Cardiac fibroblast (primary cell): ENCODE data around the gene VANGL1.

Experiments
- DNase-seq, 2 donors: peaks; one replicate each; pipeline versions ENCODE4 v3.0.0 to v3.0.0-alpha.2; 2010; ENCODE audit warnings: low read depth in 2 of 2
- H3K4me3 ChIP-seq, 2 donors: replicated peaks in 1 of 2; 1 replicate in 1 of 2; 2 replicates in 1 of 2; pipeline ENCODE4 v1.5.1; 2011; ENCODE audit warnings: low read depth in 2 of 2, low read length in 2 of 2, mild to moderate bottlenecking in 2 of 2, moderate library complexity in 1 of 2
- CTCF ChIP-seq: IDR thresholded peaks from one replicate; pipeline ENCODE4 v1.5.1; 2011; ENCODE audit warnings: low read depth, mild to moderate bottlenecking, low read length, inconsistent platforms

Gene VANGL1

DNA sequence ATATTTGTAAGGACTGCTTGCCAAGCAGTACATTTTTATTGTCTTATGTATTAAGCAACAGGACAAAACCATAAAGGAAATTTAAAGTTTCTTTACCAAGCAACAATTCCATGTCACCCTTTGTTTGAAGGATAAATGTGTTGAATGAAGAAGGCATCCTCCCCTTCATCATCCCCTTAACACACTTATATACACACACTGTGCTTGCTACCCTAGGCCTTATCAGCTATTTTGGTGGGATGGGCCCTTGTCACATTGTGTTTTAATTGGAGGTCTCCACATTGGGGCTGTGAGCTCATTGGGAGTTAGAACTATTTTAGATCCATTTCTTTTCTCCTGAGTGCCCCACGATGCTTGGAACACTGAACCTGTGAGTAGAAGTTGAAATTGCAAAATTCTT, 1.9 kb downstream of the VANGL1 start:
- DNase-seq = no peak
- no peak for TF ChIP-seq CTCF
- H3K4me3 ChIP-seq = no peak overlapping the region

- DNase-seq = no peak
- H3K4me3 ChIP-seq = no peak overlapping the region
- no peak for TF ChIP-seq CTCF
Observed at GRCh38 chr1:115644109-115644508, 2.3 kb downstream of the VANGL1 start.

- DNase-seq = peak; percentile 27 to 51
- TF ChIP-seq CTCF = no peak
- no peak overlapping the region for H3K4me3 ChIP-seq
Observed at GRCh38 chr1:115647047-115647446, 5.3 kb downstream of the VANGL1 start.

GRCh38 chr1:115647507-115647906, 5.7 kb downstream of the VANGL1 start:
- no peak for DNase-seq
- no peak overlapping the region for H3K4me3 ChIP-seq
- no peak for TF ChIP-seq CTCF

DNA sequence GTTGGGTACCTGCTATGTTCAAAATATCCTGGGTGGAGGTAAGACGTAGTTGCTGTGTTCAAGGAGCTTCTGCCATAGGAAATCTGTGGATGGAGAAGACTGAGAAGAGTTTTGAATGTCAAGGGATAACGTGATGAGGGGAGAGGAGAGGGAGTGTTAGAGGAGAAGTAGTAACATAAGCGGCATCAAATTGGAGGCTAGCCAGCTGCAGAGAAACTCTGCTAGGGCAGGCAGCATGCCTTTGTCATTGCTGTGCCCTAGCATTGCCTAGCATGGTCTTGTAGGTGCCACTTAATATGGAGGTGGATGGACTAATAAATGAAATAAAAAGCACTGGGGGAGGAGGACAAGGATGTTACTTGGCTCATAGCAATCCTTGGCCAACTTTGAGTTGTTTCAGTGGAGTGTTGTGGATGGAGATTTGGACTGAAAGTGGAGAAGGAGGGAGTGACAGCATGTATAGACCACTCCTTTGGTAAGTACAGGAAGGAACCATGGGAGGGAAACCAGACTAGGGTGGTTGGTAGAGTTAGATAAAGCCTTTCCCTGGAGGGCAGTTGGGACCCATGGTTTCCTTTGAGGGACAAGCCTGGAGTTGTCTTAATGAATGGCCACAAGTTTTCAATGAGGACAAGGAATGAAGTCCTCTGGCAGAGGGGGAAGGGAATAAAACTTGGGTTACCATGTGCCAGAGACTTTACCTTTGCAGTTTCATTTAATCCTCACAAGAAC, 6.3 kb downstream of the VANGL1 start:
- H3K4me3 ChIP-seq = no peak overlapping the region
- TF ChIP-seq CTCF = no peak
- DNase-seq = no peak

DNA sequence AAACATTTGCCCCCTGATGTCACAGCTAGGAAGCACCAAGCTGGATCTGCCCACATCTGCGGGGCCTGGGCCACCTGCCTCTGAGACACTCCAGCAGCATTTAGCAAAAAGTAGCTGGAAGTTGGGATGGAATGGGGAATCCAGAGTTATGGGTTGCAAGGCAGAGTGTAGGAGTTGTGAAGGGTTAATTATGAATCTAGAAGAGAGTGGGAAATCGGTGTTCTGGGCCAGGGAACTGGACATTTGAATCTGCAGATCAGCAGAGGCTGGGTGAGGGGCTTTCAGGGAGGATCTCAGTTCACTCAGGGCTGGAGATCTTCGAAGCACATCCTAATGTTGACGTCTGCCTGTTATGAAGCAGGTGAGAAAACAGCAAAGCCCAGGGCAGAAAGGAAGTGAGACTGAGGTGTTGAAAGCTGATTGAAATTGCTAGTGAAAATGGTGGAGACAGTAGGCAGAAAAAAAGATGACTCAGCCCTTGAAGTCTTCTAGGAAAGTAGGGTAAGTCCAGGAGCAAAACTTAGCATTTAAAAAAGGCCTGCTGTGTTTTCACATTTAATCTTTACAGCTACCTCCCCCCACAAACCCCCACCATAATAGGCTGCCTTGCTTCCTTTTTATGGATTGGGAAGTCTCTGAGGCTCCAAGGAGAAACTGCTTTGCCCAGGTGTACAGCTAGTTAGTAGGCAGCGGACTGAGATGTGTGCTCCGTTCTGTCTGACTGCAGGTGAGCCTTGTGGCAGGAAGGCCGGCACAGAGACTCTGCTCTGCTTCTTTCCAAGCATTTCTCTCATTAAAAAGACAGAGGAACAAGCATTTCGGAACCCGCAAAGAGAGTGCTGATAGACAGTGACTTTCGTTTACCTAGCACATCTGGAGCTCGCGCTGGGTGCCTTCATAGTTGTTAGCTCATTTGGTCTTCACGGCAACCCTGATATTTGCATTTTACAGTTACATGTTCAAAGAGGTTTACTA, 7.2 kb downstream of the VANGL1 start:
- DNase-seq = peak; percentile 17 to 40
- TF ChIP-seq CTCF = no peak
- H3K4me3 ChIP-seq = no peak overlapping the region
